GM18520 (cell line): Measurements from ENCODE around the gene BICC1.

Source experiments
- ATAC-seq: cut with Tn5 transposase; IDR thresholded peaks from one replicate; pipeline ENCODE4 v1.9.1; 2021; ENCODE audit not compliant: unreplicated experiment

The BICC1 gene

GRCh38 chr10:58773944-58774343 lies 261.3 kb downstream of the BICC1 start:
- ATAC-seq: no peak

GRCh38 chr10:58775960-58776567 lies 263.4 kb downstream of the BICC1 start:
- ATAC-seq: no peak

- no peak for ATAC-seq
Observed at GRCh38 chr10:58776568-58777318, 264.1 kb downstream of the BICC1 start.

DNA sequence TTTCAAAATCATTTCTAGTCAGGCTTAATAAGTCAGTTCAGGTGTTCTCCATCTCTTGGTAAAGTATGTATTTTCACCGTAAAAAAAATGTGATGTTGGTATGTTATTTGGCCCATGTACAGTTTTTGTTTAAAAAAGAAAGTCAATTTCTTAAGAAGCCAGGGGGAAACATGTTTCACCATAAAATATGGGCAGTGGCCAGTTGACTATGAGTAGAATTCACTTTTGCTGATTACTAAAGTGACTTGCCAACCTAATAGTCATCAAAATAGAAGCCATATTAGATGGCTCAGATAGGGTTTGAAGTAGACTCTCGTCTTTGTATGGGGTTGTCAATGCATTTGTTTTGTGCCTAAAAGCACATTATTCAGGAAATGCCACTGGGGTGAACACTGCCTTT lies 266.3 kb downstream of the BICC1 start:
- no peak for ATAC-seq

- ATAC-seq: no peak
Observed at GRCh38 chr10:58779594-58779993, 266.9 kb downstream of the BICC1 start.

DNA sequence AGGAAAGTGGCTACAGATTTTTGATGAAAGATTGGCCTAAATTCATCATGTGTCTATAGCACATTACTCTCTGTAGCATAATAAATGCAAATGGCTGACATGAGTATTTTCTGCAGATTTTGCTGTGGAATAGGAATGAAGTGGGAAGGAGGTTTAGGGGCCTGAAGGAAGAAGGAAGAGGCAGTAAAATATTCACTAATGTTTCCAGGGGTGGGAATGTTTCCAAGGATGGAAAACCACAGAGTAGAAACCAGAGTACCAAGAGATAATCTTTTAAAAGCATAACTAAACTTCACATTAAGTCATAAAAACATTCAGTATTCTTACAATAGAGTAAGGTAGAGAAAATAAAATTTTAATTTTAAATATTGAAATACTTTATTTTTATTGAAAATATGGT lies 267.8 kb downstream of the BICC1 start:
- ATAC-seq: no peak

DNA sequence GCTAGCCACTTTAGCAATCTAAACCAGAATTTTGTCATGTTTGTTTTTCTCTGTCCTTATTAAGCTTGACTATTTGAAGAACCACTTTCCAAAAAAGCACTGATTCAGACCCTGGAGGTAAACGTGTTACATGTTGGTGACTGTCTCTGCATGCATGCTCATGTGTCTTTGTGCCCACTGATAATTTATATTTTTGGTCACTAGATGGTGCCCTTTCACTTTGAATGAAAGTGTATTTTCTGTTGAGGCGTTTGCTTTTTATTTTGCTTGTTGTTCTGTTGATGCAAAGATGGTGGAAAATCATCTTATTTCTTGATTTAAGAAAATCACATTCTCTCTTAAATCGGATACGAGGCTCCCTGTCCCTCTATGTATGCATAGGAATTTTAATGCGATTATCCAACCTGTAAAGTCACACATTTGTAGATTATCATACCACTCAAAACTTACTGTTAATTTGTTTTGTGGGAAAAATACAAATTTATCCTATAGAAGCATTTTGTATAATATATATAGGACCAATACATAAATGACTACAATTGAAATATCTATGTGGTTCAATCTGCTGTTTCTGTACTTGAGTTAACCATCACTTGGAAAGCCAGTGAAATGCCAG lies 269.3 kb downstream of the BICC1 start:
- peak; percentile 52 for ATAC-seq

GRCh38 chr10:58782876-58783851 lies 270.5 kb downstream of the BICC1 start:
- no peak for ATAC-seq

DNA sequence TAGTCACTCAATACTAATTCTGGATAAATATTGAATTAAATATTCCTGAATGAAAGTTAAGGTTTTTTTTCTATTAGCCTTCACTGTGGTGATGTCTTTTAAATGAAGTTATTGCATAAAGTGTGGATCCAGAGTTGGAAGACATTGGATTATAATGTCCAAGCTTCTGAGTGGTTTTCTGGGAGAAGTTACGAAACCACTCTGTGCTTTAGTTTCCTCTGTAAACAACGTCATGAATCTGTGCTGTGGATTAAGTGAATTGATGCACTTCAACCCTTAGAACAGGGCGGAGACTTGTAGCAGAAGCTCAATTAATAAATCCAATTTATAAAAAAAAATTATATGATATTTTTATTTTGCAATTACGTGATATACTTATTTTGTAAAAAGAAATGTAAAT lies 271.7 kb downstream of the BICC1 start:
- ATAC-seq: no peak

DNA sequence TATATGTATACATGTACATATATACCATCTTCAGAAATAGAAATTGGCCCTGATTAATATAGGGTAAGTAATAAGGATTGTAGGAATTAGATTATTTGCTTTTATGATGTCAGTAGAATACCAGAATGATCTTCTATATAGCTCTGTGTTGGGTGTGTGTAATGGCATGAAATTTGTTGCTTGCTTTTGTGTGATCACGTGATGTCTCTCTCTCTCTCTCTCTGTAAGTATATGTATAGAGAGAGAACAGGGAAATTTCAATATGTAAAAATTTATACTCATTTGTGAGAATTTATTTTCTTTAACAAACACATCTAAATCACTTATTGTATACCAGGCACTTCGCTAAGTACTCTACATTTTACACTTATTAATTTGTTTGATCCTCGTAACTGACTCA lies 272.7 kb downstream of the BICC1 start:
- ATAC-seq: no peak

DNA sequence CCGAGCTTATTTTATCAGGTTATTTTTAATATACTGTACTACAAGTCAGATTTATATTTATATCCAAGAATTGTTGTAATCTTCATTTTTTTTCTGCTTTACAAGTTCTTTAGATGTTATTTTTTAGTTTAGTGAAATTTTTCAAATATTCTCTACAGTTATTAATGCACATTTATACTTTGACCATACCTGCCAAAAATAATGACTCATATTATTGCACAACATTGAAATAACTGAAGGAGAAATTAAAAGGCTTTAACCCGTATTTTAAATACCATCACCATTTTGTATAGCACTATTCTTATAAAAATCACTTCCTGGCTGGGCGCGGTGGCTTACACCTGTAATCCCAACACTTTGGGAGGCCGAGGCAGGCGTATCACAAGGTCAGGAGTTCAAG lies 278.5 kb downstream of the BICC1 start:
- no peak for ATAC-seq

GRCh38 chr10:58795560-58795959 lies 282.9 kb downstream of the BICC1 start:
- ATAC-seq: no peak

DNA sequence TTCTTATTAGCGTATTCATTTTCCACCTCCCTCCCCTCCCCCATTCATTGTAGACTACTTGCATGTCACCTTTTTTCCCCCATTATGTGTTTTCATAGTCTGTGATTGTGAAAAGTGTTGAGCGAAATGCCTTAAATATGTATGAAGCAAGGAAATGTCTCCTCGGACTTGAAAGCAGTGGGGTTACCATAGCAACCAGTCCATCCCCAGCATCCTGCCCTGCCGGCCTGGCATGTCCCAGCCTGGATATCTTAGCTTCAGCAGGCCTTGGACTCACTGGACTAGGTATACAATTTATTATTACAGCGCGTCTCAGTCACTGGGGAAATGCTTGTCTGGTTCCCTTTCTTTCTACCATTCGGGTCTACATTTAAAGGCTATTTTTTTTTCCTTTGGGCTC lies 283.6 kb downstream of the BICC1 start:
- ATAC-seq: no peak

GRCh38 chr10:58796824-58797223 lies 284.2 kb downstream of the BICC1 start:
- ATAC-seq: no peak

GRCh38 chr10:58797356-58797755 lies 284.7 kb downstream of the BICC1 start:
- no peak for ATAC-seq

DNA sequence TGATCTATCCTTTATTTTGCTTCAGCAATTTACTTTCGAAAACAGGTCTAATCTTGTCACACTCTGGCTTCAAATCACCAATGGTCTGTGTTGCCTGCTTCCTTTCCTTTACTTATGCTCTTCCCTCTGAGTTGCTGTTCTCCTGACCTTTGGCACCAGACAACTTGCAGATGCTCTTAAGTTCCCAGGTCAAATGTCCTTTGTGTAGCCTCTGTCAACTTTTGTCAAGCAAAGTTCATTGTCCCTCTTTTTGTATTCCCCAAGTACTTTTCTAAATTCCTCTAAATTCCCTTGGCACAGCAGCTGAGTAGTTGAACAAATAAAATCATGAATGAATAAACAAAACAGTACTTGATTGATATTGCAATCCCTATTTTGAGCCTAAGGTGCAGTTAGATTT lies 289.4 kb downstream of the BICC1 start:
- no peak for ATAC-seq

- no peak for ATAC-seq
Observed at GRCh38 chr10:58806323-58806722, 293.7 kb downstream of the BICC1 start.

- no peak for ATAC-seq
Observed at GRCh38 chr10:58806970-58807628, 294.4 kb downstream of the BICC1 start.

DNA sequence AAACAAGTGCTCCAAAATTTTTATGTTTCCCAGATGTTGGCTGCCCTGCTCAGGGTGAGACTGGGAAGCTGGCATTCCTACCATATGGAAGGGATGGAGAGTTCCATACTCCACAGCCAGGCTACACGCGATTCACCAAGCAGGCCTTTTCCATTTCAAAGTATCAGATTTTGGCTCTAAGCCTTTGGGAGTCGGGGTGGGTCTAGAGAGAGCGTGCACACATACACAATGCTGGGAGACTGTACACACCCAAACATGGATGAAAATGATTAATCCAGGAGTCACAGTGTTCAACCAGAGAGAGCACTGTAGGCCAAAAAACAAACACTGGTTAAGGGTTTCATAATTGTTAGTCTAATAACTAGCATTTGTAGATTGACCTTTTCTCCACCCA lies 295.0 kb downstream of the BICC1 start:
- no peak for ATAC-seq

GRCh38 chr10:58810751-58811150 lies 298.1 kb downstream of the BICC1 start:
- ATAC-seq: no peak

GRCh38 chr10:58813573-58813972 lies 300.9 kb downstream of the BICC1 start:
- ATAC-seq: no peak
